OCI-LY7 (cell line): ENCODE measurements around the gene NCKAP5. TPM values are rescaled to one million over a fixed set of nuclear protein-coding genes. Genes with fewer than 3 reads are reported as not detected.

ENCODE experiments used
- BruUV-seq: library from RNA; stranded (reverse); fragments of 400-500 nt; replicated peaks from 2 replicates; lab custom pipeline; 2021; lab: Mats Ljungman, UMichigan
- CTCF ChIA-PET: fragments of 300-600 bp; sonication (Branson Sonifier 250); formaldehyde crosslinking; loops from one replicate; lab custom pipeline; 2022; ENCODE audit warnings: antibody characterized with exemption; ENCODE audit not compliant: unreplicated experiment; lab: Charles Lee
- POLR2A ChIA-PET: fragments of 300-600 bp; sonication (Branson Sonifier 250); formaldehyde crosslinking; loops from one replicate; lab custom pipeline; 2022; ENCODE audit warnings: antibody characterized with exemption; lab: Charles Lee
- DNase-seq: peaks from one replicate; pipeline ENCODE4 v3.0.0-alpha.2; 2015; ENCODE audit warnings: low spot score
- H2AFZ ChIP-seq: fragments of 200-600 bp; sonication (generic), shearing (Covaris generic); 2 replicates; pipeline ENCODE4 v1.6.1; 2014; ENCODE audit warnings: mild to moderate bottlenecking, antibody characterized with exemption, low read length, moderate library complexity
- H3K27ac ChIP-seq: fragments of 200-600 bp; sonication (generic); 2 replicates; pipeline ENCODE4 v1.5.1; 2014; ENCODE audit warnings: mixed run types, low read depth, mild to moderate bottlenecking, moderate library complexity, low read length, inconsistent platforms; ENCODE audit not compliant: poor library complexity, severe bottlenecking
- H3K36me3 ChIP-seq: fragments of 200-600 bp; sonication (generic); 2 replicates; pipeline ENCODE4 v1.6.1; 2014; ENCODE audit warnings: mild to moderate bottlenecking, antibody characterized with exemption, low read length, moderate library complexity, mixed read lengths; ENCODE audit not compliant: insufficient read depth
- H3K4me1 ChIP-seq: fragments of 200-600 bp; sonication (generic); 2 replicates; pipeline ENCODE4 v1.5.1; 2014; ENCODE audit warnings: mild to moderate bottlenecking, low read length; ENCODE audit not compliant: insufficient read depth, poor library complexity, severe bottlenecking
- H3K4me2 ChIP-seq: fragments of 200-600 bp; sonication (generic); 2 replicates; pipeline ENCODE4 v1.6.1; 2014; ENCODE audit warnings: mild to moderate bottlenecking, low read length
- H3K4me3 ChIP-seq: fragments of 200-600 bp; sonication (generic); 2 replicates; pipeline ENCODE4 v1.5.1; 2014; ENCODE audit warnings: mild to moderate bottlenecking, low read depth, low read length; ENCODE audit not compliant: poor library complexity, severe bottlenecking
- H3K79me2 ChIP-seq: fragments of 200-600 bp; sonication (generic); 2 replicates; pipeline ENCODE4 v1.6.1; 2016; ENCODE audit warnings: low read depth, mild to moderate bottlenecking, low read length, moderate library complexity, mixed read lengths; ENCODE audit not compliant: insufficient read depth
- H3K9me2 ChIP-seq: fragments of 200-600 bp; sonication (generic); 2 replicates; pipeline ENCODE4 v1.6.1; 2016; ENCODE audit warnings: mild to moderate bottlenecking, low read length, mixed read lengths; ENCODE audit not compliant: insufficient read depth
- H3K9me3 ChIP-seq: fragments of 200-600 bp; sonication (generic); 2 replicates; pipeline ENCODE4 v1.6.1; 2014; ENCODE audit warnings: mild to moderate bottlenecking, mixed run types, low read length, mixed read lengths
- H4K20me1 ChIP-seq: fragments of 200-600 bp; sonication (generic); 2 replicates; pipeline ENCODE4 v1.6.1; 2014; ENCODE audit warnings: mild to moderate bottlenecking, antibody characterized with exemption, low read length, moderate library complexity, mixed read lengths; ENCODE audit not compliant: insufficient read depth
- CTCF ChIP-seq: fragments of 200-600 bp; sonication (generic); conservative IDR thresholded peaks from 2 replicates; pipeline ENCODE4 v1.5.1; 2014; ENCODE audit warnings: mild to moderate bottlenecking, antibody characterized with exemption, low read length, moderate library complexity, mixed read lengths
- EZH2phosphoT487 ChIP-seq: fragments of 200-600 bp; sonication (generic); IDR thresholded peaks from 2 replicates; pipeline ENCODE4 v1.6.1; 2018; ENCODE audit warnings: low read depth, borderline replicate concordance, mild to moderate bottlenecking, mixed run types, antibody characterized with exemption, low read length, moderate library complexity, mixed read lengths
- intact Hi-C: fragments of 100-400 bp; cut with micrococcal nuclease; formaldehyde crosslinking; loops from one replicate; pipeline ENCODE4 v1.10.0; 2022; ENCODE audit not compliant: unreplicated experiment
- total RNA-seq, 2 experiments: library from RNA; depleted of rRNA in 1 of 2; stranded (reverse); fragments of >200 nt in 1 of 2; shearing (Covaris generic) in 1 of 2; gene quantifications; 2 replicates each; pipeline ENCODE4 v1.2.3, GENCODE V29; 2014 to 2022

Gene NCKAP5
- total RNA-seq, 2 experiments from 2014 or later: not detected

- Histone ChIP-seq H3K4me2 (no peak overlapping the region), H4K20me1 (no peaks in the 10 kb centered on the region), H3K4me3 (no peak overlapping the region), H3K9me2 (no peaks in the 10 kb centered on the region), H3K36me3 (no peaks in the 10 kb centered on the region), H3K79me2 (no peaks in the 10 kb centered on the region), H2AFZ (no peak overlapping the region), H3K4me1 (no peaks in the 10 kb centered on the region), H3K27ac (no peak overlapping the region), H3K9me3 (no peaks in the 10 kb centered on the region)
- intact Hi-C loops: no loop called here
- ChIA-PET POLR2A (no interaction called here), CTCF (no interaction called here)
- no peak for TF ChIP-seq CTCF
- no peak for TF ChIP-seq EZH2phosphoT487
- no TSS peak for BruUV-seq
- DNase-seq: no peak
These were observed 911.8 kb downstream of the NCKAP5 start for GRCh38 chr2:132656266-132656975.

GRCh38 chr2:132654968-132655367, 913.3 kb downstream of the NCKAP5 start:
- no TSS peak for BruUV-seq
- Histone ChIP-seq H3K4me2 (no peak overlapping the region), H4K20me1 (no peaks in the 10 kb centered on the region), H2AFZ (no peak overlapping the region), H3K4me1 (no peaks in the 10 kb centered on the region), H3K4me3 (no peak overlapping the region), H3K9me2 (no peaks in the 10 kb centered on the region), H3K79me2 (no peaks in the 10 kb centered on the region), H3K36me3 (no peaks in the 10 kb centered on the region), H3K27ac (no peak overlapping the region), H3K9me3 (no peaks in the 10 kb centered on the region)
- DNase-seq: no peak
- ChIA-PET CTCF (no interaction called here), POLR2A (interaction anchor here (0.7 kb wide), 1 partner anchor 10 kb away, joined by 4 read pairs; no protein-coding TSS in a partner anchor)
- intact Hi-C loops: no loop called here
- TF ChIP-seq EZH2phosphoT487 (no peak), CTCF (no peak)

- TF ChIP-seq EZH2phosphoT487: no peak
- no peak for TF ChIP-seq CTCF
- intact Hi-C loops: no loop called here
- H3K9me3 ChIP-seq: no peaks in the 10 kb centered on the region
- H3K4me2 ChIP-seq: no peak overlapping the region
- no peaks in the 10 kb centered on the region for H3K79me2 ChIP-seq
- ChIA-PET POLR2A (interaction anchor here (0.7 kb wide), 1 partner anchor 9 kb away, joined by 4 read pairs; no protein-coding TSS in a partner anchor), CTCF (no interaction called here)
- H3K4me1 ChIP-seq: peaks cover 2% of the 10 kb centered on the region
- no peak overlapping the region for H2AFZ ChIP-seq
- no peak overlapping the region for H3K27ac ChIP-seq
- no peaks in the 10 kb centered on the region for H4K20me1 ChIP-seq
- no peak for DNase-seq
- no peak overlapping the region for H3K4me3 ChIP-seq
- no peaks in the 10 kb centered on the region for H3K36me3 ChIP-seq
- BruUV-seq: no TSS peak
- no peaks in the 10 kb centered on the region for H3K9me2 ChIP-seq
These were observed 913.9 kb downstream of the NCKAP5 start for GRCh38 chr2:132654335-132654734.
